PC-9 (cell line): ENCODE data around the gene FAM177B. TPM values are rescaled to one million over a fixed set of nuclear protein-coding genes. Genes with fewer than 3 reads are reported as not detected.
A peak's percentile ranks its signal among the peaks of the same experiment; 100 is the strongest.

Experiments
- BruUV-seq: library from RNA; stranded (reverse); fragments of 400-500 nt; replicated peaks from 2 replicates; lab custom pipeline; 2021; lab: Mats Ljungman, UMichigan
- CTCF ChIA-PET: fragments of 300-600 bp; sonication (Branson Sonifier 250); formaldehyde crosslinking; loops from one replicate; lab custom pipeline; 2022; ENCODE audit warnings: antibody characterized with exemption; lab: Charles Lee
- POLR2A ChIA-PET: fragments of 300-600 bp; sonication (Branson Sonifier 250); formaldehyde crosslinking; loops from one replicate; lab custom pipeline; 2022; ENCODE audit warnings: antibody characterized with exemption; ENCODE audit not compliant: unreplicated experiment; lab: Charles Lee
- DNase-seq, 2 experiments: peaks; one replicate each; pipeline versions ENCODE4 v3.0.0 to v3.0.0-alpha.2; 2015 to 2022; ENCODE audit warnings: mixed read lengths in 1 of 2
- H2AFZ ChIP-seq: fragments of 200-600 bp; sonication (generic); 2 replicates; pipeline ENCODE4 v1.8.1; 2017; ENCODE audit warnings: antibody characterized with exemption
- H3F3A ChIP-seq: fragments of 200-600 bp; sonication (generic); 2 replicates; pipeline ENCODE4 v1.8.1; 2017; ENCODE audit warnings: antibody characterized with exemption, mild to moderate bottlenecking, low read depth; ENCODE audit not compliant: insufficient read depth
- H3K27ac ChIP-seq: fragments of 200-600 bp; sonication (generic); 2 replicates; pipeline ENCODE4 v1.6.1; 2016; ENCODE audit warnings: mixed run types
- H3K27me3 ChIP-seq: fragments of 200-600 bp; sonication (generic); 2 replicates; pipeline ENCODE4 v1.6.1; 2016; ENCODE audit warnings: low read depth, mixed run types; ENCODE audit not compliant: insufficient read depth
- H3K36me3 ChIP-seq: fragments of 200-600 bp; sonication (generic); 2 replicates; pipeline ENCODE4 v1.6.1; 2016; ENCODE audit warnings: low read depth, mixed run types
- H3K4me1 ChIP-seq: fragments of 200-600 bp; sonication (generic); replicated peaks from 2 replicates; pipeline ENCODE4 v1.6.1; 2016; ENCODE audit warnings: mixed run types; ENCODE audit not compliant: insufficient read depth
- H3K4me2 ChIP-seq: fragments of 200-600 bp; sonication (generic); 2 replicates; pipeline ENCODE4 v1.6.1; 2017; ENCODE audit warnings: mixed run types
- H3K4me3 ChIP-seq: fragments of 200-600 bp; sonication (generic); 2 replicates; pipeline ENCODE4 v1.6.1; 2016; ENCODE audit warnings: mixed run types
- H3K79me2 ChIP-seq: fragments of 200-600 bp; sonication (generic); 2 replicates; pipeline ENCODE4 v1.6.1; 2017; ENCODE audit warnings: low read depth, mixed run types
- H3K9me2 ChIP-seq: fragments of 200-600 bp; sonication (generic); 2 replicates; pipeline ENCODE4 v1.8.1; 2017; ENCODE audit warnings: mild to moderate bottlenecking; ENCODE audit not compliant: insufficient read depth
- H3K9me3 ChIP-seq: fragments of 200-600 bp; sonication (generic); 2 replicates; pipeline ENCODE4 v1.8.1; 2016; ENCODE audit warnings: low read depth; ENCODE audit not compliant: insufficient read depth
- H4K20me1 ChIP-seq: fragments of 200-600 bp; sonication (generic); 2 replicates; pipeline ENCODE4 v1.8.1; 2017; ENCODE audit not compliant: insufficient read depth
- CTCF ChIP-seq: fragments of 200-600 bp; sonication (generic); conservative IDR thresholded peaks from 2 replicates; pipeline ENCODE4 v1.6.1; 2017; ENCODE audit warnings: mixed run types, antibody characterized with exemption, mild to moderate bottlenecking, moderate library complexity
- EZH2 ChIP-seq: fragments of 200-600 bp; sonication (generic); IDR thresholded peaks from 2 replicates; pipeline ENCODE4 v1.8.0; 2017; ENCODE audit warnings: antibody characterized with exemption, low read depth
- intact Hi-C: fragments of 100-400 bp; cut with micrococcal nuclease; formaldehyde crosslinking; loops from one replicate; pipeline ENCODE4 v1.10.0; 2022; ENCODE audit not compliant: unreplicated experiment
- total RNA-seq: library from RNA; stranded (reverse); gene quantifications from 2 replicates; pipeline ENCODE4 v1.2.3, GENCODE V29; 2021

FAM177B gene
- total RNA-seq, 1 experiment from 2014 or later: not detected

- H4K20me1 ChIP-seq: no peaks in the 10 kb centered on the region
- no peaks in the 10 kb centered on the region for H3K36me3 ChIP-seq
- ChIA-PET POLR2A (interaction anchor here (0.5 to 0.7 kb wide), 3 partner anchors 61 to 279 kb away, joined by 3 to 34 read pairs (median 10); partner anchors contain the start of gene FAM177B), CTCF (interaction anchor here (0.6 to 1.0 kb wide), 9 partner anchors 12 to 431 kb away, joined by 3 to 9 read pairs (median 5); no protein-coding TSS in a partner anchor)
- TF ChIP-seq EZH2 (no peak), CTCF (no peak)
- H3K27me3 ChIP-seq: no peaks in the 10 kb centered on the region
- peak overlapping the region; percentile 39 for H3K4me2 ChIP-seq
- H3K9me2 ChIP-seq: no peaks in the 10 kb centered on the region
- no peaks in the 10 kb centered on the region for H3K79me2 ChIP-seq
- H3F3A ChIP-seq: no peaks in the 10 kb centered on the region
- peak; percentile 49 to 81 for DNase-seq
- peaks cover 14% of the 10 kb centered on the region for H3K4me1 ChIP-seq
- no TSS peak for BruUV-seq
- H2AFZ ChIP-seq: no peak overlapping the region
- H3K4me3 ChIP-seq: no peak overlapping the region
- intact Hi-C loops: loop anchor here (10.0 kb wide), 1 partner anchor 447 kb away; no protein-coding TSS in a partner anchor
- H3K27ac ChIP-seq: no peak overlapping the region
- H3K9me3 ChIP-seq: no peaks in the 10 kb centered on the region
Measured at GRCh38 chr1:222798116-222798515, 61.1 kb downstream of the FAM177B start.

DNA sequence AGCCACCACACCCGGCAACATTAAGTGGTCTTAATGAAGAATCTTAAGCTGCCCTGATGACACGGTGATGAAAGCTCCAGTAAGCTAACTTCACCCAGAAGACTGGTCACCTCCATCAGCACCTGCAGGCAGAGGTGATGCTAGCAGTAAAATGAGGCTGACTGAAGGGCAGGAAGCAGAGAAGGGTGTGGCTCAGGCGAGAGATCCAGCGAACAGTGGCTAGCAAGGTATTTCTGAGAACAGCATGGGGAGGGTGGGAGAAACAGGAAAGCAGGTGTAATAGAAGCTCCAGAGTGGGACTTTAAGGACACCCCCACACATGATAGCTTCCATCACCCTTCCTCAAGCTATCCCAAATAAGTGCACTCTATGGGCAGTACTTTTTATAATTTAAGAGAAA lies 62.0 kb downstream of the FAM177B start:
- H3K79me2 ChIP-seq: no peaks in the 10 kb centered on the region
- H3K36me3 ChIP-seq: no peaks in the 10 kb centered on the region
- H3K9me3 ChIP-seq: no peaks in the 10 kb centered on the region
- intact Hi-C loops: loop anchor here (10.0 kb wide), 1 partner anchor 446 kb away; no protein-coding TSS in a partner anchor
- no peak overlapping the region; the same call in 1 of the 2 replicates for H3K4me2 ChIP-seq
- H2AFZ ChIP-seq: no peak overlapping the region
- no peaks in the 10 kb centered on the region for H3K27me3 ChIP-seq
- peaks cover 14% of the 10 kb centered on the region for H3K4me1 ChIP-seq
- BruUV-seq: no TSS peak
- H4K20me1 ChIP-seq: no peaks in the 10 kb centered on the region
- no peaks in the 10 kb centered on the region for H3K9me2 ChIP-seq
- no peak overlapping the region for H3K27ac ChIP-seq
- TF ChIP-seq CTCF (no peak), EZH2 (no peak)
- CTCF ChIA-PET: interaction anchor here (0.6 kb wide), 1 partner anchor 11 kb away, joined by 3 read pairs; no protein-coding TSS in a partner anchor
- no peak for DNase-seq
- no peak overlapping the region for H3K4me3 ChIP-seq
- no peaks in the 10 kb centered on the region for H3F3A ChIP-seq
- POLR2A ChIA-PET: no interaction called here

Other genes starting within 250 kb of the FAM177B start
- 14.0 and 18.7 TPM in 2 replicates for gene HHIPL2, start 189.1 kb upstream of the FAM177B start, total RNA-seq
- 18.4 and 19.3 TPM in 2 replicates for gene TAF1A, start 147.3 kb upstream of the FAM177B start, total RNA-seq
- gene MIA3, start 119.1 kb upstream of the FAM177B start, total RNA-seq: 61.3 and 65.1 TPM in 2 replicates
- 47.9 and 60.0 TPM in 2 replicates for gene AIDA, start 24.7 kb upstream of the FAM177B start, total RNA-seq
- gene BROX, start 24.6 kb upstream of the FAM177B start, total RNA-seq: 64.3 and 99.1 TPM in 2 replicates
- gene DISP1, start 77.8 kb downstream of the FAM177B start, total RNA-seq: 4.9 and 6.9 TPM in 2 replicates